ENCODE data around the gene CNBD2. TPM values are rescaled to one million over a fixed set of nuclear protein-coding genes. Genes with fewer than 3 reads are reported as not detected.

Gene CNBD2
- total RNA-seq: 10 to 100 TPM in 1 of 4 donors, 1 to 10 TPM in 3; 6.2 to 11.5 (median 7.6) TPM

DNA sequence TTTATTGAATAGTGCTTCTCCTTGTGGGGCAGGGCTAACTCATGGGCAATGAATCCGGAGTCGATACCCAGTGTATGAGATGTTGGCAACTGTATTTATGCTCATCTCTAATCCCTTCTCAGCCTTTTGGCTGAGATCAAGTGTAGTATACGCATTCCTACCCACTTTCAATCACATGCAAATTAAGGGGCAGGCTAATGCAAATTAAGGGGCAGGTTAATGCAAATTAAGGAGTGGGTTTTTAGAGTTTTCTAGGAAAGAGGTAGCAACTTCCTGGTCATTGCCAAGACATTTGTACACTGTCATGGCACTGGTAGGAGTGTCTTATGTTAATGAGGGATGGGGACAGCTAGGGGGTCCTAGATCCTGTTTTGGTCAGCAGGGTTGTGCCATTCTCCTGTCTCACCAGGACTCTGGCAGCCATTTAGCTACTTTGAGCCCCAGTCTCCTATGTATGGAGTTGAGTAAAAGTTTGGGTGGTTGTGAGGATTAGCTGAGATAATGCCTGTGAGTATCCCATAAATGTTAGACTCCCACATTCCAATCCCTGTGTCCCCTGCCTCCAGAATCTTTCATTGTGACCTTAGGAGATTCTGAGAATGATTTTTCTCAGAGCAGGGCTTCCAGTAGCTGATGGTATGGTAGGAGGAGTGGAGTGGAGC is at the start of gene CNBD2:
TSS of gene CNBD2 (plus strand) at position 612 of the 662 bp plus-strand sequence. CDS start 173 bp downstream, outside the sequence.
- no peak for TF ChIP-seq POLR2A (IDR thresholded peaks at IDR 0.05)
- TF ChIP-seq, protein P1, sequence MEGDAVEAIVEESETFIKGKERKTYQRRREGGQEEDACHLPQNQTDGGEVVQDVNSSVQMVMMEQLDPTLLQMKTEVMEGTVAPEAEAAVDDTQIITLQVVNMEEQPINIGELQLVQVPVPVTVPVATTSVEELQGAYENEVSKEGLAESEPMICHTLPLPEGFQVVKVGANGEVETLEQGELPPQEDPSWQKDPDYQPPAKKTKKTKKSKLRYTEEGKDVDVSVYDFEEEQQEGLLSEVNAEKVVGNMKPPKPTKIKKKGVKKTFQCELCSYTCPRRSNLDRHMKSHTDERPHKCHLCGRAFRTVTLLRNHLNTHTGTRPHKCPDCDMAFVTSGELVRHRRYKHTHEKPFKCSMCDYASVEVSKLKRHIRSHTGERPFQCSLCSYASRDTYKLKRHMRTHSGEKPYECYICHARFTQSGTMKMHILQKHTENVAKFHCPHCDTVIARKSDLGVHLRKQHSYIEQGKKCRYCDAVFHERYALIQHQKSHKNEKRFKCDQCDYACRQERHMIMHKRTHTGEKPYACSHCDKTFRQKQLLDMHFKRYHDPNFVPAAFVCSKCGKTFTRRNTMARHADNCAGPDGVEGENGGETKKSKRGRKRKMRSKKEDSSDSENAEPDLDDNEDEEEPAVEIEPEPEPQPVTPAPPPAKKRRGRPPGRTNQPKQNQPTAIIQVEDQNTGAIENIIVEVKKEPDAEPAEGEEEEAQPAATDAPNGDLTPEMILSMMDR (IDR thresholded peaks at IDR 0.05): no peak
- 85 to 87% methylated on average over 3 of the region's 3 CpGs for WGBS, 2 donors
- H3K4me3 ChIP-seq (ENCODE audit: low read depth, poor library complexity, severe bottlenecking): no peak within 1 kb of the TSS
- peak in 1 of 2 donors; percentile 39 for DNase-seq (ENCODE audit: low spot score in 2 of 2)
- intact Hi-C loops (cut with DNase I; ENCODE audit: low total_unique reads): no loop called here

DNA sequence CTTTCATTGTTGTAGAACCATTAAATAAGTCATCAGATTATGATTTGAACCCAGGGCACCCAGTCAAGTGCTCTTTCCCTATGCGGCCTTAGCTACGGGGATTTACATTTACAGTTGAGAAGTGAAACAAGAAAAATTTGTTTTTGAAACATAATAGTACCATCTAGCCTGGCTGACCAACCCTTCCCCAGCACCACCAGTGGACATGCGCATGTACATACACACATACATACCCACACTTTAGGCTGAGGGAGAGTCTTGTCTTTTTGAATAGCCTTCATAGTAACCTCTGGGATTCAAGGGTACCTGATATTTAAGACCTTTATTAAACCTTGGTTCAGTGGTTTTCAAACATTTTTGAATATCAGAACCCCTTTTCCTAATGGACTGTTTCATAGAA is 47.9 kb upstream of the CNBD2 start:
- intact Hi-C loops (cut with DNase I; ENCODE audit: low total_unique reads): no loop called here
- 96 to 99% methylated on average over 3 of the region's 3 CpGs for WGBS, 2 donors
- DNase-seq (ENCODE audit: low spot score in 2 of 2): no peak
- H3K4me3 ChIP-seq (ENCODE audit: low read depth, poor library complexity, severe bottlenecking): no peak overlapping the region
- no peak for TF ChIP-seq POLR2A (IDR thresholded peaks at IDR 0.05)

DNA sequence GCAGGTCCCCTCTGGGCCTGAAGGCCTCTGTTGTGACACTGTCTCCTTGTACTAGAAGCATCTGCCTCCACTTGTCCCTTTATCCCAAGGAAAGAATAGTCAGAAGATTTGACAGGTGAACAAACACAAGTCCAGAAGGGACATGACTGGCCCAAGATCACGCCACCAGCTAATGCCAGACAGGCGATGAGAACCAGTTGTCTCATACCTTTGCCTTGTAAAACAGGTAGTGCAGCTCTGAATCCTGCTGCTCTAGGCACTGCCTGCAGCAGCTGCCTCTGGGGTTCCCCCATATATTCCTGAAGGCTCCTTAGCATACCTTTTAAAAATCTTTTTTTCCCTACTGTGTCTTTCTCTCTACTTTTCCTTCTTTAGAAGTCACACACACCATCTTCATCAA is 39.1 kb upstream of the CNBD2 start:
- TF ChIP-seq, protein P1 (IDR thresholded peaks at IDR 0.05): no peak
- TF ChIP-seq POLR2A (IDR thresholded peaks at IDR 0.05): no peak
- intact Hi-C loops (cut with DNase I; ENCODE audit: low total_unique reads): no loop called here
- H3K4me3 ChIP-seq (ENCODE audit: low read depth, poor library complexity, severe bottlenecking): no peak overlapping the region
- DNase-seq (ENCODE audit: low spot score in 2 of 2): peak in 1 of 2 donors; percentile 39
- 64 to 77% methylated on average over 2 of the region's 2 CpGs for WGBS, 2 donors

DNA sequence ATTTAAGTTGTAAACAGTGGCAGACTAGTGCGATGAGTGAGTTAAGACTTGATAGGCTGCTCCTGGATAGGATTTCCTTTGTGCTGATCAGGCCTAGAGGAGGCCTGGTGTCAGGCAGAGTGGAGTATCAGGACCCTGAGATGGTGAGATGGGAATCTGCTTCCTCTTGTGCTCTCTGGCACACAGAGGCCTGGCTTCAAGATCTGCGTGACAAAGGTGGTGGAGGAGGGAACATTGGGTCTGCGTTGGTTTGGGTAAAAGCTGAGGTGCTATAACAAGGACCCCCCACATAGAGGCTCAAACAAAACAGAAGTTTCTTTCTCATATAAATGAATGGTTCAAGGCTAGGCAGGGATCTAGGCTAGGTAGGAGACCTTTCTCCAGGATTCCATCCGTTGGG is 34.3 kb upstream of the CNBD2 start:
- peak in 1 of 2 donors; percentile 20 for DNase-seq (ENCODE audit: low spot score in 2 of 2)
- intact Hi-C loops (cut with DNase I; ENCODE audit: low total_unique reads): no loop called here
- 92% methylated on average over 4 of the region's 4 CpGs for WGBS, 2 donors
- H3K4me3 ChIP-seq (ENCODE audit: low read depth, poor library complexity, severe bottlenecking): no peak overlapping the region
- TF ChIP-seq POLR2A (IDR thresholded peaks at IDR 0.05): no peak
- TF ChIP-seq, protein P1 (IDR thresholded peaks at IDR 0.05): no peak

DNA sequence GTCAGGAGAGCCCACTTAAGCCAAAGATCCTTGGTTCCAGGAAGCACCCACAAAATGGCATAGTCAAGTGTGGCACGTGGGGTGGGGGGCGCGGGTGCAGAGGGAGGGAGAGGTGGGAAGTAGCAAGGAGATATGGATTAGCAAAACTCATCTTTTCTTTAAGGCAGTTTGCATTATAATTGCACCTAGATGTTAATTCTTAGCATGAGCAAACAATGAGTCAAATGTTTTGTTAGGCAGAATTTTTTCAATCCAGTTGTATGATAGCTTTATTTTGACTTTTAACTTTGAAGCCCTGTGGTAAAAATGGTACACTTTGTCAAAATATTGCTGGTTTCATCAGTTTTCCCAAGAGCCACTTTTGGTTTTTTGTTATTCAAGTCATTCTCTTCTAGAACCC is 29.1 kb upstream of the CNBD2 start:
- H3K4me3 ChIP-seq (ENCODE audit: low read depth, poor library complexity, severe bottlenecking): no peak overlapping the region
- DNase-seq (ENCODE audit: low spot score in 2 of 2): peak in 1 of 2 donors; percentile 23
- TF ChIP-seq, protein P1 (IDR thresholded peaks at IDR 0.05): no peak
- TF ChIP-seq POLR2A (IDR thresholded peaks at IDR 0.05): no peak
- intact Hi-C loops (cut with DNase I; ENCODE audit: low total_unique reads): no loop called here
- WGBS, 2 donors: 94 to 97% methylated on average over 3 of the region's 3 CpGs

DNA sequence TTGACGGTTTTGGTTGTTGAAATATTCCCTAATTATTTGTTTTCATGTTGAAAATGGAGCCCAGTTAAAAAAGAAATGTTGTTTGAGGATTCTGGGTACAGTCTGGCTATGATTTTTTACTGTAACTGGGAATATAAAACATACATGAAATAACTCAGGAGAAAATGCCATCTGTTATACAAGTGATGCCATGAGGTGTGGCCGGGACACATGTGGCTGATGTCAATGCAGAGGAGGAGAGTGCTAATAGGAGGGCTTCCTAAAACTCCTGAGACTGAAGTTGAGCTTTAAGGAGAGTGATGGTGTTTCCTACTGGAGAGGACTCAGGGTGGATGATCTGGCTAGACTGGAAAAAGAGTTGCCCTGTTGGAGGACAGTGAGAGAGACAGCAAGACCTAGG is 26.8 kb upstream of the CNBD2 start:
- intact Hi-C loops (cut with DNase I; ENCODE audit: low total_unique reads): loop anchor here (1.0 kb wide), 1 partner anchor 40 kb away; no protein-coding TSS in a partner anchor
- 91 to 92% methylated on average over 2 of the region's 2 CpGs for WGBS, 2 donors
- no peak for TF ChIP-seq POLR2A (IDR thresholded peaks at IDR 0.05)
- TF ChIP-seq, protein P1 (IDR thresholded peaks at IDR 0.05): no peak
- no peak overlapping the region for H3K4me3 ChIP-seq (ENCODE audit: low read depth, poor library complexity, severe bottlenecking)
- no peak for DNase-seq (ENCODE audit: low spot score in 2 of 2)
